Stomach smooth muscle (tissue), 2 donors: ENCODE measurements around the gene BTBD1.

ENCODE experiments used
- H3K27ac ChIP-seq: one replicate; pipeline ENCODE4 v1.7.0; 2013; ENCODE audit warnings: mild to moderate bottlenecking, low read length, inconsistent platforms
- H3K27me3 ChIP-seq, 2 donors: one replicate each; pipeline ENCODE4 v1.7.0; 2013; ENCODE audit warnings: low read length in 2 of 2; ENCODE audit not compliant: insufficient read depth in 2 of 2, control insufficient read depth in 1 of 2
- H3K36me3 ChIP-seq, 2 donors: one replicate each; pipeline ENCODE4 v1.7.0; 2013; ENCODE audit warnings: low read length in 2 of 2; ENCODE audit not compliant: control insufficient read depth in 2 of 2, insufficient read depth in 2 of 2
- H3K4me1 ChIP-seq: one replicate; pipeline ENCODE4 v1.7.0; 2013; ENCODE audit warnings: low read length; ENCODE audit not compliant: control insufficient read depth, insufficient read depth
- H3K4me3 ChIP-seq, 2 donors: one replicate each; pipeline ENCODE4 v1.7.0; 2013; ENCODE audit warnings: low read length in 2 of 2
- H3K9ac ChIP-seq, 2 donors: one replicate each; pipeline ENCODE4 v1.7.0; 2013; ENCODE audit warnings: low read length in 2 of 2, mild to moderate bottlenecking in 1 of 2
- H3K9me3 ChIP-seq, 2 donors: one replicate each; pipeline ENCODE4 v1.7.0; 2013; ENCODE audit warnings: low read length in 2 of 2; ENCODE audit not compliant: control insufficient read depth in 2 of 2
- donor health status: healthy.
- donor health status: Pancreatic carcinoma.

BTBD1 gene

GRCh38 chr15:82971218-82971984 lies 95.7 kb downstream of the BTBD1 start:
- no peak overlapping the region for H3K9ac ChIP-seq
- H3K27me3 ChIP-seq, result no peaks in the 10 kb centered on the region
- no peaks in the 10 kb centered on the region for H3K9me3 ChIP-seq
- no peaks in the 10 kb centered on the region for H3K36me3 ChIP-seq
- H3K4me1 ChIP-seq, result no peaks in the 10 kb centered on the region
- no peak overlapping the region for H3K4me3 ChIP-seq
- H3K27ac ChIP-seq, result no peak overlapping the region

- no peaks in the 10 kb centered on the region for H3K9me3 ChIP-seq
- H3K27ac ChIP-seq, result no peak overlapping the region
- H3K27me3 ChIP-seq, result no peaks in the 10 kb centered on the region
- no peaks in the 10 kb centered on the region for H3K4me1 ChIP-seq
- no peak overlapping the region for H3K9ac ChIP-seq
- no peak overlapping the region for H3K4me3 ChIP-seq
- no peaks in the 10 kb centered on the region for H3K36me3 ChIP-seq
These were observed 96.4 kb downstream of the BTBD1 start for GRCh38 chr15:82970696-82971095.

- Histone ChIP-seq H3K27ac (no peak overlapping the region), H3K4me1 (no peaks in the 10 kb centered on the region), H3K27me3 (no peaks in the 10 kb centered on the region), H3K9me3 (no peaks in the 10 kb centered on the region), H3K4me3 (no peak overlapping the region), H3K9ac (no peak overlapping the region), H3K36me3 (no peaks in the 10 kb centered on the region)
These were observed 96.9 kb downstream of the BTBD1 start for GRCh38 chr15:82970078-82970686.

GRCh38 chr15:82969353-82969752 lies 97.7 kb downstream of the BTBD1 start:
- Histone ChIP-seq H3K9me3 (no peaks in the 10 kb centered on the region), H3K27me3 (no peaks in the 10 kb centered on the region), H3K27ac (no peak overlapping the region), H3K4me1 (no peaks in the 10 kb centered on the region), H3K36me3 (no peaks in the 10 kb centered on the region), H3K9ac (no peak overlapping the region), H3K4me3 (no peak overlapping the region)

- no peak overlapping the region for H3K27ac ChIP-seq
- H3K9me3 ChIP-seq, result no peaks in the 10 kb centered on the region
- H3K4me3 ChIP-seq, result no peak overlapping the region
- no peaks in the 10 kb centered on the region for H3K36me3 ChIP-seq
- no peak overlapping the region for H3K9ac ChIP-seq
- no peaks in the 10 kb centered on the region for H3K27me3 ChIP-seq
- H3K4me1 ChIP-seq, result no peaks in the 10 kb centered on the region
These were observed 99.0 kb downstream of the BTBD1 start for GRCh38 chr15:82968066-82968465.

GRCh38 chr15:82966671-82967071 lies 100.4 kb downstream of the BTBD1 start:
- Histone ChIP-seq H3K36me3 (no peaks in the 10 kb centered on the region), H3K27ac (no peak overlapping the region), H3K4me3 (no peak overlapping the region), H3K4me1 (no peaks in the 10 kb centered on the region), H3K9ac (no peak overlapping the region), H3K9me3 (no peaks in the 10 kb centered on the region), H3K27me3 (no peaks in the 10 kb centered on the region)
